Ishikawa (cell line): ENCODE data around the gene KRTAP5-1.

Source experiments
- CEBPB ChIP-seq: IDR thresholded peaks from 2 replicates; pipeline ENCODE4 v1.6.1; 2012
- CREB1 ChIP-seq: IDR thresholded peaks from 2 replicates; pipeline ENCODE4 v1.6.1; 2012; ENCODE audit warnings: low read depth
- EGR1 ChIP-seq: IDR thresholded peaks from 2 replicates; pipeline ENCODE4 v1.6.1; 2012
- EP300 ChIP-seq: IDR thresholded peaks from 2 replicates; pipeline ENCODE4 v1.6.1; 2012; ENCODE audit warnings: borderline replicate concordance
- FOXM1 ChIP-seq: IDR thresholded peaks from 2 replicates; pipeline ENCODE4 v1.6.1; 2012; ENCODE audit warnings: low read depth, borderline replicate concordance
- MAX ChIP-seq: IDR thresholded peaks from 2 replicates; pipeline ENCODE4 v1.6.1; 2012
- NFIC ChIP-seq: IDR thresholded peaks from 2 replicates; pipeline ENCODE4 v1.6.1; 2012
- RAD21 ChIP-seq: IDR thresholded peaks from 2 replicates; pipeline ENCODE4 v1.6.1; 2012; ENCODE audit warnings: low read depth
- REST ChIP-seq: IDR thresholded peaks from 2 replicates; pipeline ENCODE4 v1.6.1; 2012; ENCODE audit warnings: low read depth, mild to moderate bottlenecking
- TAF1 ChIP-seq: IDR thresholded peaks from 2 replicates; pipeline ENCODE4 v1.6.1; 2012; ENCODE audit warnings: low read depth, mild to moderate bottlenecking
- TCF12 ChIP-seq: IDR thresholded peaks from 2 replicates; pipeline ENCODE4 v1.6.1; 2012; ENCODE audit warnings: low read depth
- TEAD4 ChIP-seq: IDR thresholded peaks from 2 replicates; pipeline ENCODE4 v1.6.1; 2012
- USF1 ChIP-seq: IDR thresholded peaks from 2 replicates; pipeline ENCODE4 v1.6.1; 2012
- YY1 ChIP-seq: IDR thresholded peaks from 2 replicates; pipeline ENCODE4 v1.6.1; 2012; ENCODE audit warnings: low read depth
- ZBTB7A ChIP-seq: IDR thresholded peaks from 2 replicates; pipeline ENCODE4 v1.6.1; 2012; ENCODE audit warnings: low read depth

The KRTAP5-1 gene

GRCh38 chr11:1597994-1598380 is 12.9 kb upstream of the KRTAP5-1 start, which contains the start of gene KRTAP5-2:
Gene KRTAP5-2, minus strand, starts transcription at chr11:1598294. Its CDS starts 44 bp downstream, at chr11:1598250.
- TF ChIP-seq TEAD4 (no peak), USF1 (no peak), YY1 (no peak), RAD21 (no peak), CREB1 (no peak), EGR1 (no peak), MAX (no peak), REST (no peak), EP300 (no peak), TAF1 (no peak), CEBPB (no peak), TCF12 (no peak), NFIC (no peak), ZBTB7A (no peak), FOXM1 (no peak)

- TF ChIP-seq USF1 (no peak), TEAD4 (no peak), CEBPB (no peak), RAD21 (no peak), TAF1 (no peak), FOXM1 (no peak), CREB1 (no peak), EGR1 (no peak), TCF12 (no peak), ZBTB7A (no peak), REST (no peak), NFIC (no peak), YY1 (no peak), EP300 (no peak), MAX (no peak)
Measured at GRCh38 chr11:1597331-1597993, 12.4 kb upstream of the KRTAP5-1 start.

- TF ChIP-seq ZBTB7A (no peak), TEAD4 (no peak), FOXM1 (no peak), CEBPB (no peak), USF1 (no peak), EP300 (no peak), TCF12 (no peak), REST (no peak), YY1 (no peak), TAF1 (no peak), NFIC (no peak)
Measured at GRCh38 chr11:1592628-1593027, 7.5 kb upstream of the KRTAP5-1 start.

GRCh38 chr11:1589996-1590395 is 4.9 kb upstream of the KRTAP5-1 start:
- TF ChIP-seq CREB1 = no peak
- TF ChIP-seq TCF12 = no peak
- TF ChIP-seq ZBTB7A = no peak
- TF ChIP-seq EP300 = no peak
- no peak for TF ChIP-seq USF1
- no peak for TF ChIP-seq CEBPB
- TF ChIP-seq FOXM1 = no peak
- no peak for TF ChIP-seq NFIC
- TF ChIP-seq TEAD4 = no peak
